ENCODE measurements around the gene ELF4. TPM values are rescaled to one million over a fixed set of nuclear protein-coding genes. Genes with fewer than 3 reads are reported as not detected.

Gene ELF4
- total RNA-seq, 2 experiments from 2014 or later, result 23.9 to 27.5 TPM

Other genes with a start within 250 kb of the ELF4 start
- gene UTP14A, start 204.3 kb downstream of the ELF4 start, total RNA-seq, result 10 to 100 TPM; 35.7 to 45.2 TPM
- 1 to 10 TPM; 8.3 to 8.5 TPM for gene BCORL1, start 127.9 kb downstream of the ELF4 start, total RNA-seq
- 10 to 100 TPM; 48.8 to 61.7 TPM for gene AIFM1, start 55.3 kb upstream of the ELF4 start, total RNA-seq
- 10 to 100 TPM; 24.0 to 24.7 TPM for gene RAB33A, start 61.5 kb upstream of the ELF4 start, total RNA-seq
- 1 to 10 TPM; 5.9 to 8.6 TPM for gene ZNF280C, start 158.4 kb upstream of the ELF4 start, total RNA-seq
- gene SLC25A14, start 229.4 kb upstream of the ELF4 start, total RNA-seq, result 10 to 100 TPM in 1 of 2 experiments, 1 to 10 TPM in 1; 9.6 to 11.0 TPM

Measured in activated CD4-positive, alpha-beta T cell treated with anti-CD3 and anti-CD28 coated beads for 36 hours (primary cell).